ENCODE measurements around the gene ASIC2.
"Not testable (repeated sequence)": the region's sequence is repeated elsewhere in the genome, so short reads cannot be mapped to it uniquely, and the experiment has no call there.

The ASIC2 gene

DNA sequence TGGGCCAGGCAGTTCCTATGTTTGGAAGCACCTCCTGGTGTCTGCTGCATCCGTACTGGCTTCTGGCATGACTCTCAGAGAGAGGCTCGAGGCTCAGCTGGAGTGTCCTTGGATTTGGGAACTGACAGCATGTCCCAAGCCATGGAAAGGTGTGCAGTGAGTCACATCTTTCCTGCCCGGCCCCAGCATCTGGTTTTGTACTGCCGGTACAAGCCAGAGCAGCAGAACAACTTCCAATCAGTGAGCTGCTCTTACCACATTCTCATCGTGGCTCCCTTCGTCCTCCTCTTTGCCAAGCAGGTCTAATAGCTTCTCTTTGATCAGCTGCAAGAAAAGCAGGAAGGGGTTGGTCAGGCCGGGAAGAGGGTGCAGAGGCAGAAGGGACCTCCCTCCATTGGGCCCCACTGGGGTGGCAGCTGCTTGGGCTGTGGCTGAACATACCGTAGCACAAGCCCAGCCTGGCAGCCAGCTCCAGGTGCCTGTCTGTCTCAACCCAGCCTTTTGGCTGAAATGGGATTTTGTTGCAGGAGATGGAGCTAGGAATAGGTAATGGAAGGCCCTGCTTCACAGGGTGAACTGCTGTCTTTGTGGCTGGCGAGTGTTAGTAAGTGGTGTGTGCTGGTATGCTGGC is 277.3 kb downstream of the ASIC2 start:
- no peak for DNase-seq

DNA sequence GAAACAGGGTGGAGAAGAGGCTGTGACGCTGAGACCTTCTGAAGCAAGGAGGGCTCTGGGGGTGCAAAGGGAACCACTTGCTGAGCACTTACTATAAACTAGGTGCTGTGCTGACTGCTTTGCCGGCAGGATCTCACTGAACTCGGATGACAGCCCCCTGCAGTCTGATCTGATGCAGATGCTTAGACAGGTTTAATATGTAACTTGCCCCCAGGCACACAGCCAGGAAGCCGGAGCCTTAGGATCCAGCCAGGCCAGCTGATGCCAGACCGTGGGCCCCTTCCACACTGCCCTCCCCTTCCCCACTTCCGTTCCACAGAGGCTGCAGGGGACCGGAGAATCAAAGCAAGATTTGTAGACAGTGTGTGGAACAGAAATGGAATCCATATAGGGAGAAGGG is 278.3 kb downstream of the ASIC2 start:
- DNase-seq, result no peak

DNA sequence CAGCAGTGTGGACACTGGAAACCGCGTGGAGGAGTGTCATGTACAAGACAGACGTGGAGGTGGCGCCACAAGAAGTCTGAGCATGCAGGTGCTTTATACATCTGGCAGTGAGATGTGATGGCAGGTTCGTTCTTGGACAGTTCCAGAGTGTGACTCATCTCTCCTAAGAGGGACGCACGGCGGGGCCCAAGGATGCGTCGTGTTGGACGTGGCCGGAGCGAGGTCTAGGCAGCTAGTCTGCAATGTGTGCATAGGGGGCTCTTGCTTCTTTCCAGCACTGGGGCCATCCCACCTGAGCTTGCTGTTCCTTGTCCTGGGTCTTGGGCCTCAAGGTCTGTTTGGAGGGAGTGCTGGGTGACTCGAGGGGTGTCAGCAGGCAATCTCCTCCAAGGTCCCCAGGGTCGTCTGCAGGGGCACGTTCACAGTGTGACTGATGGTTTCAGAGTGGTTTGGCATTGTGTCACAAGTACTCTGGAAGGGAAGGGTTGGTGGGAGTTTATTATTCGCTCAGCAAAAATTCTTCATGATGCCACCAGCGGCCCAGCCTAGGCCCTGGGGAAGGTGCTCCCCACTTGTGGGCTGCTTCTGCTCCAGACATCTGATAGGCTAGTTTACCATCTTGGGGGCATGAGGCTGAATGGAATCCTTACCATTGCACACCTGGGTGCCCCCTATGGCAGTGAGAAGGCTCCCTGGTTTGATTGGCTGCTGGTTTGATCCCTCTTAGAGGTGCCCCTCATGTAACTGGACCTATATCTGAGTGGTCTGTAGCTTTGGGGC is 279.3 kb downstream of the ASIC2 start:
- no peak for DNase-seq

DNA sequence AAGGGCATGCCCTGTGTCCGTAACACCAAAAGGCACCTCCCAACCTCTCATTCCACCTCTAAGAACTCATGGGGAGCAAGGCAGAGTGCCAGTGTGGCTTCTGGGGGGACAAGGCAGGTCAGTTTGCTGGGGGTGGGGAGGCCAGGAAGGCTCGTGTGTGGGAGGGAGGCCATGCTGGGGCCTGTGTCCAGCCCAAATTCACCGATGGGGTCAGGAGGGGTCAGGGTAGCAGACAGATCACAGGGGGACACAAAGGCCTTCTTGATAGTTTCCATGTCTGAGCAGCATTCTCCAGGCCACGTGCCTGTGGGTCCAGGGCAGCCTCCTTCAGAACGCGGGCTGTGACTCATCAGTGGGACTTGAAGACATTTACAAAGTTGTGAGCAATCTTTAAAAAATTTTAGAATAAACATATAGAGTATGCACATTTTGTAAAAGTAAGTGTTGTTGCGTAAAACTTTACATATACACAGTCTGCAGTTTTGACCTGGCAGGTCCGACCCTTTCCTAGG is 280.5 kb downstream of the ASIC2 start:
- DNase-seq, result no peak

DNA sequence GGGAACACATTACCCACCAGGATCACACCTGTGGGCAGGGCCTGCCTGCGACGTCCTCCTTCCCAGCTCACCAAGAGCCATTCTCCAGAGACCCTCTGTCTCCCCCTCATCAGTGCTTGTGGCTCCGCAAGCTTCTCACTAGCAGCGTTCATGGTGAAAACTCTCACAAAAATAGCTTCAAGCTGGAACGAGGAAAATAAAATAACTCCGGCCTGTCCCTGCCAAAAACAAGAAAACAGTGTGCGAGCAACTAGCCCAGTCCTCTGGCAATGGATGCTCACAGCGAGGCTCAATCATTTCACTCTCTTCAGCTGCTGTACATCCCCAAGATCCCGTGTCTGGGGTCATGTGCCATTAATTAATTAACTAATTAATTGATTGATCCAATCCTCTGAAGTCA is 283.5 kb downstream of the ASIC2 start:
- no peak for DNase-seq

DNA sequence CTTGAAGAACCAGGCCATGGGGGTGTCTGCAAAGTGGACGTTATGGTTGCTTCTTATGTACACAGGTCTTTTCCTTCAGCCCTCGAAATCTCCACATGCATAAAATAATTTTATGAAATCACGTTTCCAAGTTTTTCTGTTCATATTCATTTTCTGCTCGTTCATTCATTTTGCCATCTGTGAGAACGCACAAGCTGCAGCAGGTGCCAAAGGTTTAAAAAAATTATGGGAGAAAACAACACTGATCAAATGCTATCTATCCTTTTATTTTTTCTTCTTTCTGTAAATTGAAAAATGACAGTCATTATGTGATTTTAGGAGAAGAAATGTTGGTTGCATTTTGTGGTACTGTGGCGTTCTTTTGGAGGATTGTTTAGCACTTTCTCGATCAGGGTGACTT is 285.9 kb downstream of the ASIC2 start:
- DNase-seq, result no peak

DNA sequence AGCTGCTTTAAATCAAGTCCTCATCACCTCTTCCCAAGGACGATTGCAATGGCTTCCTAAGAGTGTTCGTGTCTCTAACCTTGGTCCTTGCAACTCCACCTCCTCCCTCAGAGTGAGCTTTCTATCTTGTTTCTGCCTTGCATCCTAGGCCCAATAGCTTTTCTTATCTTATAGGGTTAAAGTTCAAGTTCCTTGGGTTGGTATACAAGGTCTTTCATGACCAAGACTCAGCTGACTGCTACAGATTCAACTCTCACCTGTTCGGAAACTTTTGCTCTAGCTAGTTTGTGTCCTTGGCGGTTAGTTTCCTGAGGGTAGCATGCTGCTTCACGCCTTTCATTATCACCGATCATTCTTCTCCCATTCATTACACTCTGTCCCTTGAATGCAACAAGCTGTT is 290.8 kb downstream of the ASIC2 start:
- no peak for DNase-seq

DNA sequence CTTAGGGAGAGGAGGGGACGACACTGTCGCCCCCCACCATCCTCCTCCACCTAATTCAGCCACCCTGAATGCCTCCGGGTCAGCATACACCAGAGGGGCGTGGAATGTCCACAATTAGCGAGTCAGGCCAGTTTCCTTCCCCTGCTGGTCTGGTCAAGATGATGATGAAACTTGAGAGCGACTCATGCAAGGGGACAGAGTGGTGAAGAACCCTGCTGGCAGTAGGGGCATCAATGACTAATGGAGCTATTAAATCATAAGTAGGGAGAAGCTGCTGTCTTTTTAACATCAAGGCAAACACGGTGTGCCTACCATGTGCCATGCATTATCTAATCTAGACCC is 294.2 kb downstream of the ASIC2 start:
- DNase-seq, result no peak

DNA sequence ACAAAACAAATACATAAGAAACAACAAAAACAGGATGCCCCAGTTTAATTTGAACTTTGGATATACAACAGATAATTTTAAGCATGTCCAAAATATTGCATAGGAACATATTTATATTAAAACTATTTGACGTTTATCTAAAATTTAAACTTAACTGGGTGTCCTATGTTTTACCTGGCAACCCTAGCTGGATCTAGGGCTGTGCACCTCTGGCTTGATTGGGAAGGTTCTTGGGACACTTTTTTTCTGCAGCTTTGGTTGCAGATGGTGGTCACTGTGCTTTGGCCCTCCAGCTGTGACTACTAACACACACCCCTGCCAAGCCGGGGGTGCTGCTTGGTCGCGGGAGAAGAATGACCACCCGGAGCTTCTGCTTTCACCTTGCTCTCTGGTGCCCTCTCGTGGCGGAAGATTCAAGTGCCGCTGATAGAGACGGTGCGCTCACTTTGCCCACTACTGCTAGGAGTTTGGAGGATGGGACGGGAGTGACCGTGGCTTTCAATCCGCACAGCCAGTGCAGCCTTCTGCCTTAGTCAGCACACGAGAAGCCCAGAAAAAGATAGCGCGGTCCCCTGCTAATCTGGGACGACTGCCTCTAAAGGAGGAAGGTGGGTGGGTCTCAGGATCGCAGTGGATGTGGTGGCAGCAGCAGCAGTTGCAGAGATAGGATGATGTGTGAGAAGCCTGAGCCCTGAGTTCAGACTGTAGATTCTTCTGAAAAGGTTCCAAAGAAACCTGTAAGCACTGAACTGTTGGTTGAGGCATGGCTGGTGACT is 294.8 kb downstream of the ASIC2 start:
- peak; percentile 27 to 72 for DNase-seq

DNA sequence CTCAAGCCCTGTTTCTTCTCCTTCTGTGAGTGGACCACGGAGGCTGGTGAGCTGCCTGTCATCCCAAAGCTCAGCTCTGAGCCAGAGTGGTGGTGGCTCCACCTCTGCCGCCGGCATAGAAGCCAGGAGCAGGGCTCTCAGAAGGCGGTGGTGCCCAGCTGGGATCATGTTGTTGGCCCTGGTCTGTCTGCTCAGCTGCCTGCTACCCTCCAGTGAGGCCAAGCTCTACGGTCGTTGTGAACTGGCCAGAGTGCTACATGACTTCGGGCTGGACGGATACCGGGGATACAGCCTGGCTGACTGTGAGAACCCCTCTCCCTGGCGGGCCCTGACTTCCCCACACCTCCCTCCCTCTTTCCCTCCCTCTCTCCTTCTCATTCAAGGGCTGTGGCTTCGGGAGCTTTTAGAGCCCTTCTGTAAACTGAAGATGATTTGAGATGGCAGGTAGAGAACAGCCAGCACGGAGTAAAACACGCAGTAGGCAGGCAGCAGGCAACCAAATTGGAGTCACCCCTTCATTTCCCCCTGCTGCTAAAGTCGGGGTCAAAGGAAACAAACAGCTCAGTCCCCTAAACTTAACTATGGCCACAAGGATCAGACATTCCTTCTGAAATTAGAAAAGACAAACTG is 297.6 kb downstream of the ASIC2 start:
- no peak for DNase-seq

DNA sequence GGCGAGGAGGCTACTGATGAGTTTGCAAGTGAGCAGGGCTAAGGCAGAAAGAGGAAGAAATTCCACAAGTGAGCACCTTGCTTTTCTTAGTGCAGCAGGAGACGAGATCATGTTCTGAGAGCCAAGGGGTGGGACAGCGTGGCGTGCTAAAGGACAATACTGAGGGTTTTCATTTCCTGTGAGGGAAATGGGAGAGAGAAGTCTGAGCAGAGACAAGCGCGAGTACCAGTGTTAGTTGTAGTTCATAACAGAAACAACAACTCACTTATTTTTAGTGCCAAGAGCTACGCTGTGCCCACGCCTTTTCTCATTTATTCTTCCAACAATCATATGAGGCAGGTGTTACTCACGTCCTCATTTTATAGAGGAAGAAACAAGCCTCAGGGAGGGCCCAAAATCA is 299.1 kb downstream of the ASIC2 start:
- no peak for DNase-seq

DNA sequence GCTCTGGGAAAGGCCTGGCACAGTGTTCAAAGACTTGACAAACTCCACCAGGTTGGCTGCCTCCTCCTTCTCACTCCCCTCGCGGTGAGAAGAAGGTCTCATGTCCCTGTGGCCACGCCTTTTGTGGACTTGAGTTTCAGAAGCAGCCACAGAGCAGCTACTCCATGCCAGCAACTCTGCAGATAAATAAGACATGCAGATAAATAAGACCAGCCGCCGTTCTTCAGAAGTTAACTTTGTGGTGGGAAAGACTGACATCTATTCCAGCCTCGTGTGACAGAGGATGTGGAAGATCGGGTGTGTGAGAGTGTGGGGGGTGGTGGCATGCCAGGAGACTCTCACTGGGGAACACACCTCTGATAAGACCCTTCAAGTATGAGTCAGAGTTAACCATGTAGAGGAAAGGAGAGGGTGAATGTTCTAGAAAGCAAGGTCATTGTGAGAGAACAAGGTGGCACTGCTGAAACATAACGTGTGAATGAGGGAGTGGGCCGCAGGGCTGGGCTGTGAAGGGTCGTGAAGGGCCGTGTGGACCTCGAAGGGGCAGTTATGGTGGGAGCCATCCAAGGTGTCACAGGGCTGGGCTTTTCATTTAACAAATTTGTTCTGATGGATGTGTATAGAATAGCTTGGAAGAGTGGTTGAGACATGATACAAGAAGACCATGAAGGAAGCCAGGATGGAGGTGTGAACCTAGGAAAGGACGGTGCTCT is 300.6 kb downstream of the ASIC2 start:
- DNase-seq, result no peak

DNA sequence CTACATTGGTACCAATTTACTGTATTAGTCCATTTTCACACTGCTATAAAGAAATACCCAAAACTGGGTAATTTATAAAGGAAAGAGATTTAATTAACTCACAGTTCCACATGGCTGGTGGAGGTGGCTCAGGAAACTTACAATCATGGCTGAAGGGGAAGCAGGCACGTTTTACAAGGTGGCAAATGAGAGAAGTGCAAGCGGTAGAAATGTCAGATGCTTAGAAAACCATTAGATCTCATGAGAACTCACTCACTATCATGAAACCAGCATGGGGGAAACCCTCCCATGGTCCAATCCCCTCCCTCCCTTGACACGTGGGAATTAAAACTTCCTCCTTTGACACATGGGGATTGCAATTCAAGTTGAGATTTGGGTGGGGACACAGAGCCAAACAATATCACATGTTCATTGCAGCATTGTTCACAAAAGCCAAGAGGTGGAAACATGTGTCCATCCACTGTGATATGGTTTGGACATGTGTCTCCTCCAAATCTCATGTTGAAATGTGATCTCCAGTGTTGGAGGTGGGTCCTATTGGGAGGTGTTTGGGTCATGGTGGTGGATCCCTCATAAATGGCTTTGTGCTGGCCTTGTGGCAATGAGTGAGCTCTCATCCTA is 304.5 kb downstream of the ASIC2 start:
- DNase-seq, result no peak

DNA sequence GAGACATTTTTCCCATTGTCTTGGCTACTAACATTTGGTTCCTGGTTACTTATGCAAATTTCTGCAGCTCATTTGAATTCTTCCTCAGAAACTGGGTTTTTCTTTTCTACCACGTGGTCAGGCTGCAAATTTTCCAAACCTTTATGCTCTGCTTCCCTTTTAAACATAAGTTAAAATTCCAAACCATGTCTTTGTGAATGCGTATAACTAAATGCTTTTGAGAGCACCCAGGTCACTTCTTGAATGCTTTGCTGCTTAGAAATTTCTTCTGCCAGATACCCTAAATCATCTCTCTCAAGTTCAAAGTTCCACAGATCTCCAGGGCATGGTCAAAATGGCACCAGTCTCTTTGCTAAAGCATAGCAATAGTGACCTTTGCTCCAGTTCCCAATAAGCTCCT is 305.2 kb downstream of the ASIC2 start:
- DNase-seq, result not testable (repeated sequence)

DNA sequence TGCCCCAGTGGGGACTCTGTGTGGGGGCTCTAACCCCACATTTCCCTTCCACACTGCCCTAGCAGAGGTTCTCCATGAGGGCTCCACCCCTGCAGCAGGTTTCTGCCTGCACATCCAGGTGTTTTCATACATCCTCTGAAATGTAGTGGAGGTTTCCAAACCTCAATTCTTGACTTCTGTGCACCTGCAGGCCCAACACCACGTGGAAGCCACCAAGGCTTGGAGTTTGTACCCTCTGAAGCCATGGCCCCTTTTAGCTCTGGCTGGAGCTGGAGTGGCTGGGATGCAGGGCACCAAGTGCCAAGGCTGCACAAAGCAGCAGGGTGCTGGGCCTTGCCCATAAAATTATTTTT is 305.7 kb downstream of the ASIC2 start:
- not testable (repeated sequence) for DNase-seq

DNA sequence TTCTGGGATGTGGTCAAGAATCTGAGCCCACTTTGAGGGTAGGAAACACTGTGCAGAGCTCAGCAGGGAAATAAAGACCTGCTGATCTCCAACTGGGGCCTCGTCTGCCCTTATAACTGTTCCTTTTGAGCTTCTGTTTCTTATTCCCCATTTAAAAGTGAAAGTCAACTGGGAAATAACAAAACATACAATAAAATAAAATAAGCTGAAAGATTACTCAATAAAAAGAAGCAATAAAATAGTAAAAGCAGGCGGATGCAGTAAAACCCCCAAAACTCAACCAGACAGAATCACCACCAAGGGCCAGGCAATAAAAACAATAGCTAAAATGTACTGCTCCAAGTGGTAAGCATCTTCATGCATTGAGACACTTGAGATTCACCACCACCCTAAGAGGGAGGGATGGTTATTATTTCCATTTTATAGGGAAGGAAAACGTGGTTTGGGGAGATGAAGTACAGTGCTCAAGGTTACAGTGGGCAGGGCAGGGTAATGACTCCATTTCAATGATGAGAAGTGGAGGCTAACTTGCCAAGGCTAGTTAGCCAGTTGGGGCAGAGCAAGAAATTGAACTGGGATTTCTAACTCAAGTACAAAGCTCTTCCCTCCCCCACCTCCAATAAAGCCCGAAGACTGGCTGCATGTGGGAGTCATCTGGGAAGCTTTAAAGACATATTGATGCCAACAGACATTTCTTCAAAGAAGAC is 307.9 kb downstream of the ASIC2 start:
- no peak for DNase-seq

DNA sequence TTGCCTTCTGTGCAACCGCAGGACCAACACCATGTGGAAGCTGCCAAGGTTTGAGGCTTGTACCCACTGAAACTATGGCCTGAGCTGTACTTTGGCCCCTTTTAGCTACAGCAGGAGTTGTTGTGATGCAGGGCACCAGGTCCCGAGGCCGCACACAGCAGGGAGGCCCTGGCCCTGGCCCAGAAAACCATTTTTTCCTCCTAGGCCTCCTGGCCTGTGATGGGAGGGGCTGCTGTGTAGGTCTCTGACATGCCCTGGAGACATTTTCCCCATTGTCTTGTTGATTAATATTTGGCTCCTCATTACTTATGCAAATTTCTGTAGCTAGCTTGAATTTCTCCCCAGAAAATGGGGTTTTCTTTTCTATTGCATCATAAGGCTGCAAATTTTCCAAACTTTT is 311.5 kb downstream of the ASIC2 start:
- not testable (repeated sequence) for DNase-seq

DNA sequence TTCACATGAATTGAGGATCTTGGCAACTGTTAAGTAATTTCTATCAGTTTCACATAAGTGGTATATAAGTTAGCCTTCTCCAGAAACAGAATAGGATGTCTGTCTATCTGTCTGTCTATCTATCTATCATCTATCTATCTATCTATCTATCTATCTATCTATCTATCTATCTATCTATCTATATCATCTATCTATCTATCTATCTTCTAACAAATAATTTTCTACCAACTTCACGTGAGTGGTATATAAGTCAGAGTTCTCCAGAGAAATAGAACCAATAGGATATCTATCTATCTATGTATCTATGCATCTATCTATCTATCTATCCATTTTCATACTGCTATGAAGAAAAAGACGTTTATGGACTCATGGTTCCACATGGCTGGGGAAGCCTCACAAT is 312.9 kb downstream of the ASIC2 start:
- no peak for DNase-seq

DNA sequence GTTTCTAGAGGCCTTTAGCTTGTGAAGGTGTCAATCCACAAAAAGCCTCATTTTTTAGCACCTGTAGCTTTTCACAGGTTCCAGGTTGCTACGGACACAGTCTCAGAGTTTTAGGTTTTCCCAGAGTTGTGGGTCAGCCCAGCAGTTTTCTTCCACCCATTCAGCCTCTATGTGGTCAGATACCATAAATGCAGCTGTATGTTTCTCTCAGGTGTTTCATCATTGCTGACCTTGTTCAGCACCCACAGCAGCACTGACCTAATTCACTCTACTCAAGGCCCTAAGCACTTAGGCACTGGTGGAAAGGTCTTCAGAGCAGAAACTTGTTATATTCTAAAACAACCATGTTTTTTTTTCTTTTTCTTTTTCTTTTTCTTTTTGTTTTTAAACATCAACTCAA is 316.5 kb downstream of the ASIC2 start:
- no peak for DNase-seq

DNA sequence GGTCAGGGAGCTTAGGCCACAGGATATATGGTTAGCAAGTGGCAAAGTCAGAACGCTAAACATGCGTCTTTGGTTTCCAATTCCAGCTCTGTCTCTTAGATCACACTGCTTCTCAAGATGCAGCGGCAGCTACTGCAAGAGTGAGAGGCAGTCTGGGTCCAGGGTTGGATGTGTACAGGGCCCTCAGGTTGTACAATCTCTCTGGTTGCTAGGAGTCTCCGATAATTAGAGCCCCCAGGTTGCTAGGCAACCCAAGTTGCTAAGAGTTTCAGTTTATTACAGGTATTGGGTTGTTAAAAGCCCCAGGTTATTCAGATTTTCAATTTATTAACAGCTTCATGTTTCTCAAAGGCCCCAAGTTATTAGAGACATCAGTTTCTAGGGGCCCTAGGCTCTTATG is 317.0 kb downstream of the ASIC2 start:
- DNase-seq, result peak in 1 of 2 experiments; percentile 5

DNA sequence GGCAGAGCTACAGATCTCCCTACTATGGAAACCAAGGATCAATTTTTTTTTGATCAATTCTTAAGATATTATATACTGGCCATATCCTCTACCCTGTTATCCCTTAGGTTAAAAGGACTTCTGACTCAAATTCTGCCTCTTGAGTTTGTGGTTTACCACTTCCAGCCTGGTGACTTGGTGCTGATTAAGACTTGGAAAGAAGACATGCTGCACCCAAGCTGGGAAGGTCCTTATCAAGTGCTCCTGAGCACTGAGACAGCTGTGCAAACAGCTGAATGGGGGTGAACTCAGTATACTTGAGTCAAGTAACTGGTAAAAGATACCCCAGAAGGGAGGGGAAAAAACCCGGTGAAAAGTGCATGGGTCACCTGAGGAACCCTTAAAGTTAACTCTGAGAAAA is 321.9 kb downstream of the ASIC2 start:
- no peak for DNase-seq

DNA sequence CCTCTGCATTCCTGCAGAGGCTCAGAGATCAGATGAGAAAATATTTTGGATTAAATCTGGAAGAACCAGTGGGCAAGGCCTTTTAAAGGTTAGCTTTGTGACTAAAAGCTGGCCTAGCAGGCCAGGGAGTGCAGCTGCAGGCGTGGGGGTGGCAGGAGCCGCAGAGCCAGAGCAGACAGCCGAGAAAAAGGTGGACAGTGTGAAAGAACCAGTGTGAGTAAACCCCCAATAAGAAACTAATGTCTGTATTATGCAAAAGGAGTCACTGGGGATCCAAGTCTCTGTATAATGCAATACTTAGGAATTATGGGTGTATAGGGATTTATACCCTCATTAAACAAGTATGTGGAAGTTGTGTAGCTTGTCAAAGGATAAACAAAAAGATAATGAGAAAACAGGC is 322.8 kb downstream of the ASIC2 start:
- DNase-seq, result no peak
